ENCODE measurements around the gene FAM3A.

Gene FAM3A

GRCh38 chrX:154495472-154495922 lies 20.5 kb downstream of the FAM3A start:
- TF ChIP-seq CSDC2 (CRISPR knock-in tag; IDR thresholded peaks at IDR 0.05) (no peak), PPARA (CRISPR knock-in tag; IDR thresholded peaks at IDR 0.05; ENCODE audit: borderline replicate concordance) (no peak), BACH2 (CRISPR knock-in tag; IDR thresholded peaks at IDR 0.05; ENCODE audit: borderline replicate concordance) (no peak), POU6F1 (CRISPR knock-in tag; IDR thresholded peaks at IDR 0.05; ENCODE audit: borderline replicate concordance, low read depth) (no peak), ZNF8 (CRISPR knock-in tag; IDR thresholded peaks at IDR 0.05) (no peak), TSHZ2 (CRISPR knock-in tag; IDR thresholded peaks at IDR 0.05) (no peak)
- ATAC-seq: no peak

- TF ChIP-seq PATZ1 (CRISPR knock-in tag; IDR thresholded peaks at IDR 0.05; ENCODE audit: borderline replicate concordance) (no peak), ARNTL (CRISPR knock-in tag; IDR thresholded peaks at IDR 0.05; ENCODE audit: borderline replicate concordance, low read depth) (no peak), CREB5 (CRISPR knock-in tag; IDR thresholded peaks at IDR 0.05; ENCODE audit: low read depth) (no peak), TOX (CRISPR knock-in tag; IDR thresholded peaks at IDR 0.05; ENCODE audit: borderline replicate concordance) (no peak), ISL1 (CRISPR knock-in tag; IDR thresholded peaks at IDR 0.05) (no peak), CSRNP3 (CRISPR knock-in tag; IDR thresholded peaks at IDR 0.05) (no peak), ZNF70 (CRISPR knock-in tag; IDR thresholded peaks at IDR 0.05) (no peak), ZNF8 (CRISPR knock-in tag; IDR thresholded peaks at IDR 0.05) (no peak), TCF4 (CRISPR knock-in tag; IDR thresholded peaks at IDR 0.05; ENCODE audit: borderline replicate concordance) (no peak), ESRRG (CRISPR knock-in tag; IDR thresholded peaks at IDR 0.05) (no peak)
- no peak for ATAC-seq
Measured at GRCh38 chrX:154494715-154495114, 21.3 kb downstream of the FAM3A start.

GRCh38 chrX:154490414-154491083 lies 25.5 kb downstream of the FAM3A start, which contains the start of gene SLC10A3:
Gene SLC10A3 (minus strand): TSS chrX:154490629. CDS start chrX:154488940, 1,689 bp downstream.
- peak; percentile 91 for ATAC-seq
- no peak for TF ChIP-seq TSHZ2 (CRISPR knock-in tag; IDR thresholded peaks at IDR 0.05)
- TF ChIP-seq SNAI2 (CRISPR knock-in tag; IDR thresholded peaks at IDR 0.05): no peak
- TF ChIP-seq ZNF8 (CRISPR knock-in tag; IDR thresholded peaks at IDR 0.05): no peak
- no peak for TF ChIP-seq CSDC2 (CRISPR knock-in tag; IDR thresholded peaks at IDR 0.05)
- TF ChIP-seq OSR1 (CRISPR knock-in tag; IDR thresholded peaks at IDR 0.05): no peak
- TF ChIP-seq ARNTL (CRISPR knock-in tag; IDR thresholded peaks at IDR 0.05; ENCODE audit: borderline replicate concordance, low read depth): no peak
- no peak for TF ChIP-seq PPARA (CRISPR knock-in tag; IDR thresholded peaks at IDR 0.05; ENCODE audit: borderline replicate concordance)
- no peak for TF ChIP-seq TCF4 (CRISPR knock-in tag; IDR thresholded peaks at IDR 0.05; ENCODE audit: borderline replicate concordance)
